Bladder microvascular endothelial cell (primary cell): ENCODE measurements around the gene SPPL3. TPM values are rescaled to one million over a fixed set of nuclear protein-coding genes. Genes with fewer than 3 reads are reported as not detected.

ENCODE experiments used
- total RNA-seq: library from RNA; depleted of rRNA; stranded (reverse); fragments of >200 nt; gene quantifications from 2 replicates; pipeline ENCODE4 v1.2.3, GENCODE V29; 2014

The SPPL3 gene, protein sequence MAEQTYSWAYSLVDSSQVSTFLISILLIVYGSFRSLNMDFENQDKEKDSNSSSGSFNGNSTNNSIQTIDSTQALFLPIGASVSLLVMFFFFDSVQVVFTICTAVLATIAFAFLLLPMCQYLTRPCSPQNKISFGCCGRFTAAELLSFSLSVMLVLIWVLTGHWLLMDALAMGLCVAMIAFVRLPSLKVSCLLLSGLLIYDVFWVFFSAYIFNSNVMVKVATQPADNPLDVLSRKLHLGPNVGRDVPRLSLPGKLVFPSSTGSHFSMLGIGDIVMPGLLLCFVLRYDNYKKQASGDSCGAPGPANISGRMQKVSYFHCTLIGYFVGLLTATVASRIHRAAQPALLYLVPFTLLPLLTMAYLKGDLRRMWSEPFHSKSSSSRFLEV
- total RNA-seq = 3.2 and 11.7 TPM in 2 replicates

DNA sequence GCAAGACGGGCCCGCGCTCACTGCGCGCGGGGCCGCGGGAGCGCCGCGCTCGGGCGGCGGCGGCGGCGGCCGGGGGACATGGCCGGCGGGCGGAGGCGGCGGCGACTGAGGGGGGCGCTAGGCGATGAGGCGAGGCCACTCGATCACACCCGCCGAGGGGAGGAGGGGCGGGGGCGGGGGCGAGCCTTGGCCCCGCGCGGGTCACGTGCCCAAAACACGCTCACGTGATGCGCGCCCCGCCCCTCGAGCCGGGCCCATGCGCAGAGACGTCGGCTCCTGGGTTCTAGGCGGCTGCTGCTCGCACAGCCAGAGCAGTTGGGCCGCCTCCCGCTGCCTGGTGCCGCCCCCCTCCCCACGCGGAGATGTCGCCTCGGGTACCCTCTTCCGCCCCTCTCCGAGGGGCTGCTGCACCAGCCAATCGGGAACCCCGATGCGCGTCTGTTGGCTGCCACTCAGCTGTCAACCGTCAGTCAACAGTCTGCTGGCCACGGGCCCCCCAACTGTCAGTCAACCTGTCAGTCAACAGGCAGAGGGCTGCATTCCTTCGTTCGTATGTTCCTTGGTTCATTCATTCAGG is at the start of gene SPPL3:
SPPL3 (minus strand) TSS at position 162 of the 577 bp plus-strand sequence. CDS start 491 bp downstream, outside the sequence.

DNA sequence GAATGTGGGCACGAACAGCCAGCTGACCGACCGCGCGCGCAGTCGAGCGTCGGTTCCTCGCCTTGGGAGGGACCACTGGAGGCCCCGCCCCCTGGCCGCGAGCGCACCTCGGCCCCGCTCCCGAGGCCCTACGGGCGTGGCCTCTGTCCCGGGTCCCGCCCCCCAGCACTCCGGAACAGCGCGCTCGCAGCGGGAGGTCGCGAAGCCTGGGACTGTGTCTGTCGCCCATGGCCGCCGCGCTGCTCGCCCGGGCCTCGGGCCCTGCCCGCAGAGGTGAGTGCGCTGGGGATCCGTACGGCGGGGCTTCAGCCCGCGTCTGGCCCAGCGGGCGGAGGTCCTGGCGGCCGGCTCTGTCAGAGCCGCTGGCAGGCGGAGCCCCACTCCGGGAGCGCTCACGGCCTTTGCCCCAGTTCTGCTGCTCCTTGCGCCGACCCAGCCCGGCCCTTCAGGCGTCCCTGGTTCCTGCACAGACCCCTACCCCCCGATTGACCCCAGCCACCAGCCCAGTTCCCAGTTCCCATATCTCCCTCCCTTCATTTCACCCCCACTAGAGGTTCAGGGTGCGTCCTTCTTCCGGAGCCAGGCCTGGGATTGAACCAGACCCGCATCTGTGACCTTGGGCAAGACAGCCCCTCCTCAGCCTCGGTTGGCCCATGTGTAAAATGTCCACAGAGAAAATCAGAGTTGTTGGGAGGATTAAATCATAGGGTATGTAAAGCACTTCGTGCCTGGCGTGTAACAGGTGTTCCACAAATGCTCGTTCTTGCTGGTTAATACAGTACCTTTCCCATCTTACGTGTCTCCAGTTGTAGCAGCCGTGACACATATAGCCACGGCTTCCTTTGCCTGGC is 178.3 kb downstream of the SPPL3 start, which contains the start of gene ACADS:
ACADS (plus strand) TSS at position 168 of the 851 bp plus-strand sequence; CDS start at position 228, 60 bp downstream.

Other genes starting within 250 kb of the SPPL3 start
- 54.3 and 62.5 TPM in 2 replicates for gene MLEC, start 217.2 kb downstream of the SPPL3 start, total RNA-seq
- 18.6 and 24.7 TPM in 2 replicates for gene UNC119B, start 193.9 kb downstream of the SPPL3 start, total RNA-seq
- 14.9 and 22.4 TPM in 2 replicates for gene ACADS, start 178.5 kb downstream of the SPPL3 start, total RNA-seq
- not detected in 2 replicates for gene HNF1A, start 74.2 kb upstream of the SPPL3 start, total RNA-seq
- 18.3 and 24.5 TPM in 2 replicates for gene C12orf43, start 112.1 kb upstream of the SPPL3 start, total RNA-seq
- 1.3 and 1.9 TPM in 2 replicates for gene OASL, start 134.9 kb upstream of the SPPL3 start, total RNA-seq
- 0.65 and 16.6 TPM in 2 replicates for gene P2RX7, start 228.5 kb upstream of the SPPL3 start, total RNA-seq